Upper lobe of left lung (tissue), 4 donors: Measurements from ENCODE around the gene SLC35G6.

Experiments
- EP300 ChIP-seq, 4 donors: sonication (generic); formaldehyde crosslinking; IDR thresholded peaks; one replicate each; pipeline ENCODE4 v1.5.1; 2017; ENCODE audit warnings: antibody characterized with exemption in 4 of 4, control low read depth in 2 of 4
- POLR2A ChIP-seq, 4 donors: fragments of 450-650 bp; IDR thresholded peaks; one replicate each; pipeline ENCODE4 v1.5.1; 2016 to 2017; ENCODE audit warnings: antibody characterized with exemption in 4 of 4, mild to moderate bottlenecking in 2 of 4
- POLR2AphosphoS5 ChIP-seq, 2 donors: sonication (generic); formaldehyde crosslinking; IDR thresholded peaks; one replicate each; pipeline ENCODE4 v1.5.1; 2017; ENCODE audit warnings: antibody characterized with exemption in 2 of 2
- TF ChIP-seq, protein P1 (sequence below), 6 experiments: fragments of 450-650 bp in 4 of 6; fragments of 200-600 bp in 2 of 6; sonication (generic) in 2 of 6; IDR thresholded peaks; one replicate each; pipeline ENCODE4 v1.5.1; 2016 to 2019; ENCODE audit warnings: antibody characterized with exemption in 6 of 6

DNA sequence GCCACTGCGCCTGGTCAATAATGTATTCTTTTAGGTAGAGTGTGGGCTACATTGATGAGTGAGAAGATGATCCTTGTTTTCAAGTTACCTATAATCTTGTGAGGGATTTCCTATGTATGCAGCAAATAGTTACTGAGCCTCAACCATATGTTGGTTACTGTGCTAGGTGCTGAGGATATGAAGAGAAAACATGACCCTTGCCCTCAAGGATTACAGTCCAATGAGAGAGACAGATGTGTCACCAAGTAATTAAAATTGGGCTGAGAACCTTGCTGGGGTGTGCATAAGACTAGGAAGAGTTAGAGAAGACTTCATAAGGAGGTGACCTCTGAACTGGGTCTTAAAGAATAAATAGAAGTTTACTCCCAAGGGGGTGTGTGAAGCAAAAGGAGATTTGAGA lies 10.3 kb downstream of the SLC35G6 start:
- TF ChIP-seq POLR2AphosphoS5 (IDR thresholded peaks at IDR 0.05) (no peak), POLR2A (IDR thresholded peaks at IDR 0.05) (no peak), EP300 (IDR thresholded peaks at IDR 0.05) (no peak)
- TF ChIP-seq, protein P1, sequence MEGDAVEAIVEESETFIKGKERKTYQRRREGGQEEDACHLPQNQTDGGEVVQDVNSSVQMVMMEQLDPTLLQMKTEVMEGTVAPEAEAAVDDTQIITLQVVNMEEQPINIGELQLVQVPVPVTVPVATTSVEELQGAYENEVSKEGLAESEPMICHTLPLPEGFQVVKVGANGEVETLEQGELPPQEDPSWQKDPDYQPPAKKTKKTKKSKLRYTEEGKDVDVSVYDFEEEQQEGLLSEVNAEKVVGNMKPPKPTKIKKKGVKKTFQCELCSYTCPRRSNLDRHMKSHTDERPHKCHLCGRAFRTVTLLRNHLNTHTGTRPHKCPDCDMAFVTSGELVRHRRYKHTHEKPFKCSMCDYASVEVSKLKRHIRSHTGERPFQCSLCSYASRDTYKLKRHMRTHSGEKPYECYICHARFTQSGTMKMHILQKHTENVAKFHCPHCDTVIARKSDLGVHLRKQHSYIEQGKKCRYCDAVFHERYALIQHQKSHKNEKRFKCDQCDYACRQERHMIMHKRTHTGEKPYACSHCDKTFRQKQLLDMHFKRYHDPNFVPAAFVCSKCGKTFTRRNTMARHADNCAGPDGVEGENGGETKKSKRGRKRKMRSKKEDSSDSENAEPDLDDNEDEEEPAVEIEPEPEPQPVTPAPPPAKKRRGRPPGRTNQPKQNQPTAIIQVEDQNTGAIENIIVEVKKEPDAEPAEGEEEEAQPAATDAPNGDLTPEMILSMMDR (IDR thresholded peaks at IDR 0.05): no peak
